HG02943 (cell line): ENCODE results near the gene MAP2.

Source experiments
- ATAC-seq: cut with Tn5 transposase; IDR thresholded peaks from one replicate; pipeline ENCODE4 v1.9.1; 2021; ENCODE audit warnings: mild to moderate bottlenecking, low read depth, moderate library complexity; ENCODE audit not compliant: unreplicated experiment

Gene MAP2

GRCh38 chr2:209690029-209690754 lies 266.3 kb downstream of the MAP2 start:
- ATAC-seq, result no peak

GRCh38 chr2:209694748-209695147 lies 270.9 kb downstream of the MAP2 start:
- ATAC-seq, result no peak

GRCh38 chr2:209696836-209697711 lies 273.2 kb downstream of the MAP2 start:
- ATAC-seq, result peak; percentile 70

GRCh38 chr2:209702775-209703174 lies 278.9 kb downstream of the MAP2 start:
- ATAC-seq, result no peak

- no peak for ATAC-seq
Measured at GRCh38 chr2:209713219-209713618, 289.4 kb downstream of the MAP2 start.

- ATAC-seq, result no peak
Measured at GRCh38 chr2:209719034-209719433, 295.2 kb downstream of the MAP2 start.

GRCh38 chr2:209721497-209721896 lies 297.6 kb downstream of the MAP2 start:
- ATAC-seq, result no peak

- ATAC-seq, result no peak
Measured at GRCh38 chr2:209726311-209726710, 302.5 kb downstream of the MAP2 start.

GRCh38 chr2:209727077-209727476 lies 303.2 kb downstream of the MAP2 start:
- no peak for ATAC-seq

GRCh38 chr2:209734805-209735204 lies 311.0 kb downstream of the MAP2 start:
- ATAC-seq, result no peak

- no peak for ATAC-seq
Measured at GRCh38 chr2:209741953-209742352, 318.1 kb downstream of the MAP2 start.

GRCh38 chr2:209753020-209753419 lies 329.2 kb downstream of the MAP2 start:
- no peak for ATAC-seq

GRCh38 chr2:209757163-209757562 lies 333.3 kb downstream of the MAP2 start:
- ATAC-seq, result no peak

GRCh38 chr2:209761566-209761965 lies 337.7 kb downstream of the MAP2 start:
- ATAC-seq, result no peak

GRCh38 chr2:209762563-209762962 lies 338.7 kb downstream of the MAP2 start:
- no peak for ATAC-seq

GRCh38 chr2:209763106-209763505 lies 339.3 kb downstream of the MAP2 start:
- no peak for ATAC-seq

GRCh38 chr2:209766613-209767012 lies 342.8 kb downstream of the MAP2 start:
- no peak for ATAC-seq

- ATAC-seq, result no peak
Measured at GRCh38 chr2:209767316-209767715, 343.5 kb downstream of the MAP2 start.

GRCh38 chr2:209768557-209768956 lies 344.7 kb downstream of the MAP2 start:
- no peak for ATAC-seq

- ATAC-seq, result peak; percentile 82
Measured at GRCh38 chr2:209771474-209772289, 347.8 kb downstream of the MAP2 start, which contains the start of gene UNC80. TSS of gene UNC80 (plus strand) at chr2:209771832. CDS start at chr2:209772073, 241 bp downstream.

- ATAC-seq, result no peak
Measured at GRCh38 chr2:209772290-209772685, 348.4 kb downstream of the MAP2 start.
